Ectodermal cell (in vitro differentiated cells): ENCODE measurements around the gene PLEKHA6.
A peak's percentile ranks its signal among the peaks of the same experiment; 100 is the strongest.

Experiments used
- H3K27ac ChIP-seq: 2 replicates; pipeline ENCODE4 v1.7.0; 2013; ENCODE audit warnings: mild to moderate bottlenecking, low read depth, low read length; ENCODE audit not compliant: insufficient read depth, poor library complexity, severe bottlenecking
- H3K27me3 ChIP-seq: 2 replicates; pipeline ENCODE4 v1.7.0; 2013; ENCODE audit warnings: mild to moderate bottlenecking, low read length; ENCODE audit not compliant: insufficient read depth, control insufficient read depth, poor library complexity, severe bottlenecking
- H3K36me3 ChIP-seq: one replicate; pipeline ENCODE4 v1.7.0; 2013; ENCODE audit warnings: low read length; ENCODE audit not compliant: control insufficient read depth, insufficient read depth
- H3K4me1 ChIP-seq: one replicate; pipeline ENCODE4 v1.7.0; 2013; ENCODE audit warnings: low read length; ENCODE audit not compliant: control insufficient read depth, insufficient read depth
- H3K4me3 ChIP-seq: 2 replicates; pipeline ENCODE4 v1.7.0; 2013; ENCODE audit warnings: low read depth, low read length, control low read depth; ENCODE audit not compliant: insufficient read depth
- H3K9me3 ChIP-seq: 2 replicates; pipeline ENCODE4 v1.7.0; 2013; ENCODE audit warnings: mild to moderate bottlenecking, low read length, moderate library complexity; ENCODE audit not compliant: control insufficient read depth
- whole genome bisulfite sequencing, 2 experiments: methylation state at CpG; one replicate each; pipeline ENCODE4 v1.1.7; 2013; ENCODE audit warnings: missing lambda C conversion rate in 2 of 2; 5-methylcytosine and 5-hydroxymethylcytosine counted together

Gene PLEKHA6

GRCh38 chr1:204345438-204345841 is 14.3 kb downstream of the PLEKHA6 start:
- no peak overlapping the region for H3K27ac ChIP-seq
- H3K9me3 ChIP-seq, result no peaks in the 10 kb centered on the region
- peaks cover 52% of the 10 kb centered on the region for H3K4me1 ChIP-seq
- no peaks in the 10 kb centered on the region for H3K27me3 ChIP-seq
- H3K4me3 ChIP-seq, result no peak overlapping the region
- 83% methylated on average over 5 of the region's 5 CpGs for WGBS, 2 experiments
- no peaks in the 10 kb centered on the region for H3K36me3 ChIP-seq

GRCh38 chr1:204344665-204345355 is 14.9 kb downstream of the PLEKHA6 start:
- no peak overlapping the region for H3K4me3 ChIP-seq
- peaks cover 52% of the 10 kb centered on the region for H3K4me1 ChIP-seq
- H3K27ac ChIP-seq, result no peak overlapping the region
- no peaks in the 10 kb centered on the region for H3K27me3 ChIP-seq
- WGBS, 2 experiments, result 97 to 100% methylated on average over 6 of the region's 6 CpGs
- no peaks in the 10 kb centered on the region for H3K9me3 ChIP-seq
- no peaks in the 10 kb centered on the region for H3K36me3 ChIP-seq

- Histone ChIP-seq H3K27me3 (peaks cover 6% of the 10 kb centered on the region), H3K4me3 (no peak overlapping the region), H3K4me1 (peaks cover 47% of the 10 kb centered on the region), H3K36me3 (no peaks in the 10 kb centered on the region), H3K9me3 (no peaks in the 10 kb centered on the region), H3K27ac (no peak overlapping the region)
- WGBS, 2 experiments, result 88 to 91% methylated on average over 4 of the region's 4 CpGs
These were observed 15.9 kb downstream of the PLEKHA6 start for GRCh38 chr1:204343802-204344201.

- 84 to 96% methylated on average over 2 to 3 of the region's 3 CpGs for WGBS, 2 experiments
- Histone ChIP-seq H3K36me3 (no peaks in the 10 kb centered on the region), H3K27me3 (peaks cover 6% of the 10 kb centered on the region), H3K9me3 (no peaks in the 10 kb centered on the region), H3K27ac (no peak overlapping the region), H3K4me1 (peaks cover 42% of the 10 kb centered on the region), H3K4me3 (no peak overlapping the region)
These were observed 16.5 kb downstream of the PLEKHA6 start for GRCh38 chr1:204343247-204343646.

- no peak overlapping the region for H3K4me3 ChIP-seq
- 72 to 84% methylated on average over 2 of the region's 2 CpGs for WGBS, 2 experiments
- H3K4me1 ChIP-seq, result peaks cover 35% of the 10 kb centered on the region
- H3K9me3 ChIP-seq, result no peaks in the 10 kb centered on the region
- H3K27ac ChIP-seq, result no peak overlapping the region
- H3K36me3 ChIP-seq, result no peaks in the 10 kb centered on the region
- peaks cover 9% of the 10 kb centered on the region for H3K27me3 ChIP-seq
These were observed 17.4 kb downstream of the PLEKHA6 start for GRCh38 chr1:204342310-204342709.

- H3K9me3 ChIP-seq, result no peaks in the 10 kb centered on the region
- peaks cover 9% of the 10 kb centered on the region for H3K27me3 ChIP-seq
- H3K4me3 ChIP-seq, result no peak overlapping the region
- H3K4me1 ChIP-seq, result peaks cover 44% of the 10 kb centered on the region
- no peaks in the 10 kb centered on the region for H3K36me3 ChIP-seq
- H3K27ac ChIP-seq, result no peak overlapping the region
These were observed 18.3 kb downstream of the PLEKHA6 start for GRCh38 chr1:204341380-204341779.

- Histone ChIP-seq H3K36me3 (no peaks in the 10 kb centered on the region), H3K27me3 (peaks cover 9% of the 10 kb centered on the region), H3K9me3 (no peaks in the 10 kb centered on the region), H3K4me1 (peaks cover 44% of the 10 kb centered on the region), H3K4me3 (peak overlapping the region; percentile 5), H3K27ac (no peak overlapping the region)
- WGBS, 2 experiments, result 56 to 60% methylated on average over 12 of the region's 12 CpGs
These were observed 19.4 kb downstream of the PLEKHA6 start for GRCh38 chr1:204340081-204340889.

- H3K27me3 ChIP-seq, result peaks cover 9% of the 10 kb centered on the region
- no peaks in the 10 kb centered on the region for H3K36me3 ChIP-seq
- no peak overlapping the region for H3K4me3 ChIP-seq
- H3K27ac ChIP-seq, result no peak overlapping the region
- peaks cover 41% of the 10 kb centered on the region for H3K4me1 ChIP-seq
- H3K9me3 ChIP-seq, result no peaks in the 10 kb centered on the region
These were observed 20.2 kb downstream of the PLEKHA6 start for GRCh38 chr1:204339541-204339940.

GRCh38 chr1:204338997-204339396 is 20.7 kb downstream of the PLEKHA6 start:
- H3K36me3 ChIP-seq, result no peaks in the 10 kb centered on the region
- H3K4me3 ChIP-seq, result no peak overlapping the region
- WGBS, 2 experiments, result 94 to 95% methylated on average over 12 of the region's 12 CpGs
- no peak overlapping the region for H3K27ac ChIP-seq
- peaks cover 41% of the 10 kb centered on the region for H3K4me1 ChIP-seq
- peaks cover 9% of the 10 kb centered on the region for H3K27me3 ChIP-seq
- no peaks in the 10 kb centered on the region for H3K9me3 ChIP-seq

- 76 to 89% methylated on average over 1 to 2 of the region's 2 CpGs for WGBS, 2 experiments
- H3K27me3 ChIP-seq, result peaks cover 9% of the 10 kb centered on the region
- H3K4me1 ChIP-seq, result peaks cover 44% of the 10 kb centered on the region
- H3K36me3 ChIP-seq, result no peaks in the 10 kb centered on the region
- H3K4me3 ChIP-seq, result no peak overlapping the region
- H3K9me3 ChIP-seq, result no peaks in the 10 kb centered on the region
- no peak overlapping the region for H3K27ac ChIP-seq
These were observed 21.4 kb downstream of the PLEKHA6 start for GRCh38 chr1:204338360-204338759.
